Nucleus accumbens (tissue), 56 donors: ENCODE results near the gene LHFPL2.
A peak's percentile ranks its signal among the peaks of the same experiment; 100 is the strongest.
"Not testable (repeated sequence)": the region's sequence is repeated elsewhere in the genome, so short reads cannot be mapped to it uniquely, and the experiment has no call there.

Source experiments
- DNase-seq, 56 donors: peaks; one replicate each; lab custom pipeline; 2025; lab: John Stamatoyannopoulos, UW

LHFPL2 gene

DNA sequence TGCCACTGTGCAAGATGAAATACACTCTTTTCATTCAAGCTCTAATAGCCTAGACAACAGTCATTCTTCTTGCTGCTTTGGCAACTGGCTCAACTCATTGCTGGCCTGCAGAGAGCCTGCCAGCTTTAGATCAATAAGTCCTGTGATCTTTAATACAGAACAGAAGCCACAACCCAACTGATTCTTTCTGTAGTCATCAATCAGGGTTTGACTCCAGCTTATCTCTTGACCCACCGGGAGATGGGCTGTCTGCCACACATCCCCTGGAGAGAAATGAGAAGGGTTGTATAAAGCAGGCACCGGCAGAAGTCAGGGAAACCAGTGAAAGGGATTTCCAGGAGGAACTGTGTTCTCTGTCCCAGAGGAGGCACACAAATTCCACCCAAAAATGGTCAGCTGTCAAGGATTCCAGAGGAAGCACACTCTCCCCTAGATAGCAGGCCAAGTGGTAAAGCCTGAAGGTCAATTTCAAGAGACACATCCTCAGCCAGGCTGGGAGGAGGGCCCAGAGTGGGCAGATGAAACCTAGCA, 24.5 kb downstream of the LHFPL2 start:
- DNase-seq, result no peak

DNA sequence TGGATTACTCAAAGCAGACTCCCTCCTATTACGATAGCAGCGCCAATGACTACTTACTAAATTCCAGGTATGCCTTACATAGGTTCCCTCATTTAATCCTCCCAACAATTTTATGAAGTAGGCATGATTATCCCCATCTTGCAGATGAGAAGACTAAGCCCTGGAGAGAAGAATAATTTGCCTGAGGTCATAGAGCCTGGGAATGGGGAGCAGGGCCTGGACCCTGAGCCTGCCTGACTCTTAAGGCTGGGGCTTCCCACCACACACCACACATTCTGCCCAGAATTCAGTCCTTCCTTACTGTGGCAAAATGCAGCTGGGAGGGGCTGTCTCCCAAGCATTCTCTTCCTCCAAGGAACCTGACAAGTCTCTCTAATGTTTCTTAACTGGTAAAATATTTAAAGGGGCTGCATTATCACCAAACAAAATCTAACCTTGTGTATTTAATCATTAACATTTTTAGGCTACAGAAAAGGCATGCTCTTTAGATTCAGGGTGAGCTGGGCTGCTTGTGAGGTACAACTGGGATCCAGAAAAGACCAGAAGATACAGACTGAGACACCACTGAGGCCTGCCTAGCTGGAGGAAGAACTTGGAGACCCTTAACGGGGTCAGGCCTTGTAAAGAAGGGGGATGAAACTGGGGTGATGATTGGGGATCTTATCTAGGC, 26.1 kb downstream of the LHFPL2 start:
- DNase-seq, result no peak

DNA sequence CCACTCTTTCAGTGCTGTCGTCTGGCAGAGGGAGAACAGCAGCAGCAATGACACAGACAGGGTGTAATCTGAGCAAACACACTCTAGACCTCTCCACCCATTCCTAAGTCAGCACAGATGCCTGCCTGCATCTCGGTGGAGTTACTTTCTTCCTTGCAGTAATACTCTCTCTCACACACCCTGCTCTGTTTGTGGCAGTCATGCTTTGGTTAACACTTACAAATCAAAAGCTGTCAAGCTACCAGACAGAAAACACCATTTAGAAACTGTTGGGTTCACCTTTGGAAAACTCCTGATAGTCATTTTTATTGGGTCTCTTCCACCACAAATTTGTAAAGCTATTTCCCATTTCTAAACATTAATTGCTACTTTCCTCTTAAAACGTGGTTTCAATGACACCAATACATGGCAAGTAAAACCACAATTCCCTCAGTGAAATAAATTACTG, 27.3 kb downstream of the LHFPL2 start:
- no peak for DNase-seq

DNA sequence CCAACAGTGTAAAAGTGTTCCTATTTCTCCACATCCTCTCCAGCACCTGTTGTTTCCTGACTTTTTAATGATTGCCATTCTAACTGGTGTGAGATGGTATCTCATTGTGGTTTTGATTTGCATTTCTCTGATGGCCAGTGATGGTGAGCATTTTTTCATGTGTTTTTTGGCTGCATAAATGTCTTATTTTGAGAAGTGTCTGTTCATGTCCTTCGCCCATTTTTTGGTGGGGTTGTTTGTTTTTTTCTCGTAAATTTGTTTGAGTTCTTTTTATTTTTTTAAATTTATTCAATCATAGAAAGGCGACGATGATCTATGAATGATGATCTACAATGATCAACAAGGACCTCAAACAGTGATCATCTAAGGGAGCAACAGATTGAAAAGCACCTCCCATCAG, 28.5 kb downstream of the LHFPL2 start:
- not testable (repeated sequence) for DNase-seq

DNA sequence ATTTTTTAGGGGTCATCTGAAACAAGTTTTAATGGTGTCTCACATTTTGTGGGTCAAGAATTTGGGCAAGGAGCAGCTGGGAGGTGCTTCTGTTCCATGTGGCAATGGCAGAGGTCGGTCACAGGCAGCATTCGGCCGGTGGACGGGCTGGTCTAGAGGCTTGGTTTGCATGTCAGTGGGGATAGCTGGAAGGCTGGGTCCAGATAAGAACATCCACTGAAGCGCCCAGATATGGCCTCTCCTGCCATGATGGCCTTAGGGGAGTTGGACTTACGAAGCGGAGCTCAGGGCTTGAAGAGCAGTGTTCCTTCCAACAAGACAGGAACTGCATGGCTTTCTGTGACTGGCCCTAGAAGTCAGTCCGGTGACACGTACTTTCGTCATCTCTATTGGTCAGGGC, 30.3 kb downstream of the LHFPL2 start:
- DNase-seq, result no peak

DNA sequence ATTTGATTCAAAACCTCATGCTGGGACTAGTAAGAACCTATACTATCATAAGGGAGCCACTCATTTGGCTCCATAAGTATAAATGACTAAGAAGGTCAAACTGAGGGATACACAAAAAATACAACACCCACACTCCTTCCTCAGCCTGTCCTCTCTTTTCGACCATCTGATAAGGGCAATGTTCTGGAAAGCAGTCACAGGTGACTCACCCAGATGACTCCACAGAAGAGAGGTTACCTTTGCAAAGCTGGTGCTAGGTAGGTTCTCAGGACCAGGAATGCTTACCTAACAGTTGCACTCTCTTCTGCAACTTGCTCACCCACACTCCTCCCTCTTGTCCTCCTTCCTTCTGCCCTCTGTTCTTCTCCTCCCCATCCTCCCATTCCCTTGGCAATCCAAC, 32.9 kb downstream of the LHFPL2 start:
- DNase-seq, result no peak

DNA sequence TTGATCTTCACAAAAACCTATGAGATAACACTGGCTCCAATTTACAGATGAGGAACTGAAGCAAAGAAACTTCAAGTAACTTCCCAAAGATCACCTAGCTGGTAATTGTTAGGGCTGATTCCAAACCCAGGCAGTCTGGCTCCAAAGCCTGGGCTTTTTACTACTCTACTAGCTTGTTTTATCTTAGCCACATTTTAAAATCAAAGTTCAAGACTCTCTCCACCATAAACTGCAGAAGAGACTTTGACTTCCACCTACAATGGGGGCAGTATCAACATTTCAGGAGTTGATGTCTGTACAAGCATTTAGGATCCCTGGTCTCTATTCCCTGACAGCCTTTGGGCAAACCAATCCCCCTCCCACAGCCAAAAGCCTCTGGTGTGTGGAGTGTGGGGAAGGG, 33.8 kb downstream of the LHFPL2 start:
- DNase-seq, result no peak

DNA sequence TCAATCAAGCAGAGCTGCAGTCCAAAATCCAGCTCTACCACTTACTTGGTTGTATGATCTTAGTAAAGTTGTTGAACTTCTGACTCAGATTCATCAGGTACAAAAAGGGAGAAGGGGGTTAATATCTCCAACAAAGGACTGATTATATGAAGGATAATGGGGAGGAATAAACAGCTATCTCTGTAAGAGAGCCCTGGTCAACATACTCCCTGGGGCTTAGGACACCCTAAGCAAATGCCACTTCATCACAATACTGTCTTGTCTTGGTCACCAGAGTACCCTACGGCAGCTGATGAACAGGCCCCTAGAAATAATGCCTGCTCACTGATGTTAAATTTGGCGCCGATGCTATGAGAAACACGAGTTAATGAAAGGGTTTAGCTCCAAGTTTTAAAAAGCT, 34.8 kb downstream of the LHFPL2 start:
- no peak for DNase-seq

DNA sequence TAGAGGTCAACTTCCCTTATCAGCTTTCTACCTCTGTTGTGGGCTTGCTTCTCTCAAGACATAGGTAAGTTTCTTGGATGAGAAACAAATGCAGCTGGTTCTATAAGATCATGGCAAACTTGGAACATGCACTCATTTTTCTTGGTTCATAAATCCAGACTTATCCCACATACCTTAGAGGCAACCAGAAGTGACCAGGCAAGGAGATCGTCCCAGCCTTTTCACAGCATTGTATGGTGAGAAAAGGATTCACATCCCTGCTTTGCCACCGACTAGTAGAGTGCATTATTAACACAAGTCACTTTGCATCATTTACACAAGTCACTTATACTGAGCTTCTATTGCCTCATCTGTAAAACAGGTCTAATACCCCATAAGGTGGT, 35.4 kb downstream of the LHFPL2 start:
- DNase-seq, result no peak

DNA sequence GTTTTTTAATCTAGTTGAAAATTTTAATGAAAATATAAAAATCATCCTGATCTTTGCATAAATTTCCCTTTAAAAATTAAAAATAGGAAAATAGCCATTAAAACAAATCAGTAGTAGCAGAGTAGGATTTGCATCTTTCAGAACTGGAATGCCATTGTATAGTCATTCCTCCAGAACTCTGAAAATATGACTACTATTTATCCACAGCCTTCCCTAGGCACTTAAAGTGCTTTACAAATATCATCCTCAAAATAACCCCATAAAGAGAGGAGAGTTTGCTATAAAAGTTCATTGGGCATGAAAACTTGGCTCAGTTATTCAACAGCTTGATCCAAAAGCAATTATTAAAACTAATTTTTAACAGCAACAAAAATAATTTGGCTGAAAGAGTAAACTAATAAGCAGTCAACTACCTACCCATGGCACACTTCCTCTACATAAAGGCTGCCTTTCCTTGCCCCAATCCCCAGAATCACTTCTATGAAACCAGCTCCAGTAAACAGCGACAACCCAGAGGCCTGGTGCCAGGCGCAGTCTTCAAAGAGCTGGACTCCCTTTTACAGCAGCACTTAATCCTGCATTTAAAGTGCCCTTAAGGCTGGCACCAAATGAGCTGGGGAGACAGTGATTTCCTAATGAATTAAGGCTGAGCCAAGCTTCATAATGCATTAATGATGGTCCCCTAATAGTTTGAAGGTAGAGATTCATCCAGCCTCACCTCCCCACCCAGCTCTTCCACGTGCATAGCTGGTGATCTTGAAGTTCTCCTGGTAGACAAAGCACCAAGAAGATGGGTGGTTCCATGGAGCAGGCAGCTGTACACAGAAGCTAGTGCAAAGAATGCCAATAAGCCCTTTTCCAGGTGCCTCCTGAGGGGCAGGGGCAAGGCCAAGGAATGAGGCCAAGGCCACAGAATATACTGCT, 36.1 kb downstream of the LHFPL2 start:
- DNase-seq, result peak in 6 of 56 donors; percentile 6 to 38 (median 14)

DNA sequence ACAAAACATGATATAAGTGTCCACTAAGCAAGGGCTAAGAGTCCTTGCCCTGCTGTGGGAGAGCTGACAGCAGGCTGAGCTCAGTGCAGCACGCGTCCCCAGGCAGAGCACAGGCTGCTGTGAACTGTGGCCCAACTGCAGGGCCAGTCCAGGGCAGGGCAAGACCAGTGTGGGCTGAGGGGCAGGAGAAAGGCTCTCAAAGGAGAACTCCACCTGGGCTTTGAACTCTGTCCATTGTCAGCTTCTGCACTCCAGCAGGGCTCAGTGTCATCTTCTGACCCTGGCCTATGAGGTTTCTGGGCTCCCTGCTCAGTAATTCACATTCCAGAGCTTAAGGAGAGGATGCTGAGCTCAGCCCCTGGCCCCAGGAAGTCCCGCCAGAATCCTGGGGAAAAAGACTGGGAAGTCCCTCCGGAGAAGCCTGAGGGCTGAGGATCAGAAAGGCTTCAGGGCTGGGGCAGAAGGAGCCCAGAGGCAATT, 37.4 kb downstream of the LHFPL2 start:
- no peak for DNase-seq

DNA sequence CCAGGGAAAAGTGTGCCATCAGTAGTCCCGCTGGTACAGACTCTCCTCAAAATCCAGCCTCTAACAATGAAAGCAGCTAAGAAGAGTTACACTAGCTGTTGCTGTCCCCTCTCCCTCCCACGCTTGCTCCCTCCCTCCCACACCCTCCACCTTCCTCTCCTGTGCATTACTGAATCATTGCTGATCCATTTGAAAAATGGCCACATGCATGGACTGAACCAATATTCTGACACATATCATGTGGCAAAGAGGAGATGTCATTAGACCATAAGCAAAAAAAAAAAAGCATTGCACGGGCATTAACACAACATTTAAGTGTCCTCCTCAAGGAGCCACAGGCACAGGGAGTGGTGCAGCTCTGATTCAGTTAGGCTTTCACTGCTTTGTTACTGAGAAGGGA, 37.9 kb downstream of the LHFPL2 start:
- DNase-seq, result no peak

DNA sequence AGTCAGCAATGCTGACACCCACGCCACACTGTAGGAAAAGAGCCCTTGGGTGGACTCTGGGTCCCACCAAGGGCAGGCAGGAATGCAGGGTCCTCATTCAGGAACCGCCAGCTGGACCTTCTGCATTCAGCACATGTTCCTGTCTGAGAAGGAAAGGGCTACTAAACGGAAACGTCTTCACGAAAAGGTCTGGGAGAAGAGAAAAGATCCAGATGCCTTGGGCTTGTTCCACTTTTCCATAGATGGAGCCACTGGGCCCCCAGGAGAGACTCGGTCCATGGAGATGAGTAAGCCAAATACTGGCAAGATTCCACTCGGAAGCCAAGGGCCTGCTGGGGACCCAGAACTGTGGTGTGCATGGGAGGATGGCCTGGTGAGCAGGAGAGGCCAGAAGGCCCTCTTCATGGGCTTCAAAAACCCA, 38.4 kb downstream of the LHFPL2 start:
- DNase-seq, result no peak

DNA sequence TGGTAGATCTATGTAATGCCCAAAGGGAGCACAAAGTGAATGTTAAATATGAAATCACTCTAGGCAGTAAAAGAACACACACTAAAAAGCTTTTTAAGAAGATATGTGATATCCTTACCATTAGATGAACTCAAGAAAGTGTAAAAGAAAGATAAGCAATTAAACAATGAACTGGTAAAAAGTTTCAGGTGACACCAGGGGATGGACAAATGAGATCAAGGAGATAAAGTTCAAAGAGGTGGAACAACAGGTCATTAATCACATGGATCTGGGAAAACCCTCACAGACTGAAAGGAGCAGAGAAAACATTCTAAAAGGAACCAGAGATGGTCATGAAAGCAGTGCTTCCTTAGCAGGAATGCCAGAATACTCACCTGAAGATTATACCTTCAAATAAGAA, 40.7 kb downstream of the LHFPL2 start:
- no peak for DNase-seq

DNA sequence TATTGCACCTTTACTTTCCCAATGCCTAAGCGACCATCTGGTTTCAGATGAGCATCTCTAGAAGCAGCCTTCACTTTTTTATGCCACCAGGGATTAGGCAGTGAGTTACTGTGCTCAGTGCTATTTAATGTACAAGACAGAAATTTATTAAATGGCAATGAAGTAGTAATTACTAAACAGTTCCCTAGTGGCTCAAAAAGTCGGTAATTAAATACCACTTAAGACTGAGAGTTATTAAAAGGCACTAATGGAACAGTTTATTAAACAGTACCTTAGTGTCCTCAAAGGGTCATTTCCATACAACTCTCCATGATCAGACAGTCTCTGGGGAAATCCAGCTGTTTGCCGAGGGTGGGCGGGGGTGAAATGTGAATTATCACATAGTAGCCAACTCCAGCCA, 42.3 kb downstream of the LHFPL2 start:
- DNase-seq, result no peak

DNA sequence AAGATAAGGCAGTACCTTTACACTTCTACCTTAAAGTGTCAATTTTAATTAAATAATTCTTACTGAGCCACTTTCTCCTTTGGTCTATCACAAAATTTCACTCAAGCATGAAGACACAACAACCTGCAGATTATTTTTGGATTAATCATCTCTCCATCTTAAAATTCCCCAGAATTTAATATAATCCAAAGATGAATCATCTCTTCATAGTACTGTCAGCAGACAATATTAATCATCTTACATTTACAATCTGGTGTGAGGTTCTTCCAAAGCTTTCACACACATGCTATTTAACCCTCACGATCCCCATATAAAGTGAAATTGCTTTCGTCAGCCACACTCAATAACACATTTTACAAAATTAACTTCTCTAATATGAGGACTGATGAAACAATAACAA, 43.0 kb downstream of the LHFPL2 start:
- DNase-seq, result no peak

DNA sequence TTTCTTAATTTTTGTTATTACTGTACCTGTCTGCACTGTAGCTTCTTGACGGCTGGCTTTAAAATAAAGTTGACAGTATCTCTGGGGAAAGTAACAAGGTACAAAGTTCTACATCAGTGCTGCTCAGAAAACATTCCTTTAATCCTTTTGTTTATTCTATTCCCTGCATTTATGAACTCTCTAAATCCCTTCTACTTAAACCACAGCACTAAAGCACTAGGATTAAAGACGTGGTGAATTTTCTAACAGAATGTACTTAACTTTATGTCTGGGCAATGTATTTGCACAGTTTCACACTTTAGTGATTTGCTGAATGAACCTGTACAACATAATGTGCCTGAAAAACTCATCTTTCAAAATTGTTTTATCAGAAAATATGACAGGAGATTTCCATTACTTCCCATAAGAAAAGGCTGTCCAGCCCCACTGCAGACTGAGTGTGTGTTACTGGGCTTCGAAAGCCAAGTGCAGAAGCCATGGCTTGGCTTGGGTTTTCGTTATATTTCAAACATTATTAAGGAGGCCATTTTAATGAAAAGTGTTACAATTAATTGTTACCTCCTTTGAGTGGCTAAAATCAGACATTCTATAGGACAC, 43.8 kb downstream of the LHFPL2 start:
- DNase-seq, result no peak

DNA sequence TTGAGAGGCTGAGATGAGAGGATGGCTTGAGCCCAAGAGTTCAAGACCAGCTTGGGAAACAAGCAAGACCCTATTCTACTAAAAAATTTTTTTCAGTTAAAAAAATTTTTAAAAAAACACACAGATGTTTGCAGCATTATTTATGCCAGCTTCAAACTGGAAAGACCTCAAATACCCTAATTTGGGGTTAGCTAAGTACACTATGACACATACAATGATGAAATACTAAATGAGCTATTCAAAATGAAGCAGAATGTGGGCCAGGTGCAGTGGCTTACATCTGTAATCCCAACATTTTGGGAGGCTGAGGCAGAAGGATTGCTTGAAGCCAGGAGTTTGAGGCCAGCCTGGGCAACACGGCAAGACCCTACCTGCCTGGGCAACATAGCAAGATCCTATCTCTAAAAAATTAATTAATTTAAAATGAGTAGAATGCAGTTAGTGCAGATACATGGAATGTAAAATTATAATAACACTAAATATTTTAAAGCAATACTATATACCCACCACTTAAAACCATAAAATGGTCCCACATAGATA, 44.9 kb downstream of the LHFPL2 start:
- no peak for DNase-seq

DNA sequence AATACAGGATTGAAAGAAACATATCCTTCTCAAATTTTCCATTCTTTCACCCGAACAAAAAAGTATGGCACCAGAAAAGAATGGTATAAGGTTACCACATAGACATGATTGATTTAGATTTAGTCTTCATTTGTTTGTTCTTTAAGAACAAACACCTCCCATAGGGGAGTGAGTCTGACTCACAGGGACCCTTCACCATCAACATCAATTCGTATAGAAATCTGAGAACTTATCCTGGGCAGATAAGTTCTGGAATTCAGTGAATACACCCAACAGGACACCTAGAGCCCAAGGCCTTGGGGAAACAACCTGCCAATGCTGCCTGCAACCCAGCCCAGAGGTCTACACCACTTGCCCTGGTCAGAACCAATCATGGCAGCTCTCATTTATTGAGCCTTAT, 46.2 kb downstream of the LHFPL2 start:
- DNase-seq, result no peak

DNA sequence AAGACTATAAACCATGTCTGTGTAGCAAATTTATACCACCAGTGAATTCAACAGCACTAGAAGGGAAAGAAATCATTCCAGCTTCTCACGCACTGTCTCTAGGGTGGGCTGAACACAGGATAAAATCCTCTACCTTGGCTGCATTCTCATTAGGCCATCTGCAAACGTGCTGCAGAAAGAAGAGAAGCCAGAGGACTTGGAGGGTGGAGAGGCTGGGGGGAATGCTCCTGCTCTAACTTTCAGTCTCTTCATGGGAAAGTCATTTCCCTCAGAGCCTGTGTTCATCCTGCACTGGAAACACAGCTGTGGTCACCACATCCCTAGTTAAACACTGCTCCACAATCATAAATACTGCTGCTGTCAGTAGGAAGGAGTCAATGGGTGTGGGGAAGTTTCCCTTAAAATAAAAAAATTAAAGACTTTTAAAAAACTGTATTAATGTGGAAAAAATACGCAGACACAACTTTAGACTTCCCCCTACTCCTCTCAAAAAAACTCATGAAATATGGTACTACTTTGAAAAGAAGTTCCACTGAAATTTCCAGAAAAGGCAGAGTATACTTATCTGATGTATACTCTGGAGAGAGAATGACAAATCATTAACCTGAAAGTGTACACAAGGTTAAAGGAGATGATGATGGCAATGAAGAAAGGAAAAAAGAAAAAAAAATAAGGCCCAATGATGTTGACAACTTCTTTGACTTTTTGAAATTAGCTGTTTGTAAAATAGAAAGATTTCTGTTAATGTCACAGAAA, 46.8 kb downstream of the LHFPL2 start:
- no peak for DNase-seq
